ENCODE measurements around the gene TSPAN5. TPM values are rescaled to one million over a fixed set of nuclear protein-coding genes. Genes with fewer than 3 reads are reported as not detected.

Gene TSPAN5
- total and polyA plus RNA-seq, 2 of the 4 experiments (the other 2 are of a cell fraction): 64.8 to 79.6 TPM

GRCh38 chr4:98502031-98502430 lies 156.4 kb downstream of the TSPAN5 start:
- Histone ChIP-seq H4K91ac (ENCODE audit: insufficient read depth, low read depth, low read length) (no peak overlapping the region), H2BK15ac (ENCODE audit: low read depth, low read length) (no peak overlapping the region), H2BK120ac (ENCODE audit: low read depth, low read length) (no peak overlapping the region), H4K8ac (ENCODE audit: low read depth in 2 of 2, low read length in 2 of 2) (no peak overlapping the region), H3K27me3 (ENCODE audit: control insufficient read depth, insufficient read depth, low read length) (no peaks in the 10 kb centered on the region), H3K18ac (ENCODE audit: low read depth, low read length) (no peak overlapping the region), H3K27ac (ENCODE audit: insufficient read depth, low read length) (no peak overlapping the region), H3K9ac (ENCODE audit: low read depth, low read length) (no peak overlapping the region), H3K79me1 (ENCODE audit: low read depth in 1 of 2, low read length in 2 of 2) (peaks cover 30 to 48% of the 10 kb centered on the region in 2 experiments), H4K5ac (ENCODE audit: low read depth, low read length) (no peak overlapping the region), H2AK9ac (replicated peaks; ENCODE audit: low read depth, low read length, poor library complexity) (no peak overlapping the region), H3K14ac (replicated peaks; ENCODE audit: low read depth, low read length) (no peak overlapping the region), H3K4ac (ENCODE audit: low read depth, low read length) (no peak overlapping the region), H3K4me2 (ENCODE audit: low read depth, low read length) (no peak overlapping the region), H4K20me1 (ENCODE audit: insufficient read depth, low read length) (no peaks in the 10 kb centered on the region), H3K4me1 (ENCODE audit: control insufficient read depth, insufficient read depth, low read length) (peaks cover 3% of the 10 kb centered on the region), H3K56ac (ENCODE audit: extremely low read depth, insufficient read depth, low read length) (no peak overlapping the region), H2BK20ac (ENCODE audit: low read depth, low read length) (no peak overlapping the region), H2BK5ac (ENCODE audit: low read depth, low read length, poor library complexity, severe bottlenecking) (no peak overlapping the region), H3K23ac (ENCODE audit: low read depth, low read length) (no peak overlapping the region), H2AFZ (replicated peaks; ENCODE audit: low read length, poor library complexity) (no peak overlapping the region), H3K36me3 (ENCODE audit: control insufficient read depth, insufficient read depth, low read length) (peaks cover 21% of the 10 kb centered on the region), H3K9me1 (ENCODE audit: insufficient read depth, low read length) (no peaks in the 10 kb centered on the region; the same call in 1 of the 2 replicates), H3K4me3 (ENCODE audit: insufficient read depth, low read depth, low read length) (no peak overlapping the region), H3K9me3 (ENCODE audit: control insufficient read depth, insufficient read depth, low read length) (no peaks in the 10 kb centered on the region), H2AK5ac (ENCODE audit: low read depth, low read length) (no peak overlapping the region)
- TF ChIP-seq RFX5 (IDR thresholded peaks at IDR 0.05; ENCODE audit: low read depth, low read length): no peak
- no peak for TF ChIP-seq MAFK (IDR thresholded peaks at IDR 0.05; ENCODE audit: low read depth, low read length)
- no peak for TF ChIP-seq FOS (IDR thresholded peaks at IDR 0.05; ENCODE audit: low read depth, low read length)
- TF ChIP-seq CHD1 (IDR thresholded peaks at IDR 0.05; ENCODE audit: low read depth, low read length): no peak
- no peak for TF ChIP-seq USF2 (IDR thresholded peaks at IDR 0.05; ENCODE audit: low read depth, low read length)
- TF ChIP-seq CTCF (conservative IDR thresholded peaks at IDR 0.05; ENCODE audit: low read depth, low read length): no peak
- TF ChIP-seq NFE2L2 (IDR thresholded peaks at IDR 0.05; ENCODE audit: low read depth, low read length): no peak
- no peak for TF ChIP-seq ELK1 (IDR thresholded peaks at IDR 0.05; ENCODE audit: borderline replicate concordance, low read depth, low read length)
- no peak for TF ChIP-seq MXI1 (IDR thresholded peaks at IDR 0.05; ENCODE audit: borderline replicate concordance, low read depth, low read length)
- no peak for TF ChIP-seq POLR2A (IDR thresholded peaks at IDR 0.05; ENCODE audit: low read depth, low read length)
- TF ChIP-seq RAD21 (IDR thresholded peaks at IDR 0.05; ENCODE audit: low read length): no peak
- no peak for TF ChIP-seq SMC3 (IDR thresholded peaks at IDR 0.05; ENCODE audit: low read depth, low read length)
- TF ChIP-seq CEBPB (IDR thresholded peaks at IDR 0.05; ENCODE audit: low read depth, low read length): no peak
- no peak for TF ChIP-seq BHLHE40 (IDR thresholded peaks at IDR 0.05; ENCODE audit: low read depth, low read length)
- no peak for TF ChIP-seq RCOR1 (IDR thresholded peaks at IDR 0.05; ENCODE audit: insufficient replicate concordance, low read length)
- no peak for TF ChIP-seq MAZ (IDR thresholded peaks at IDR 0.05; ENCODE audit: borderline replicate concordance, low read depth, low read length)
- POLR2A ChIA-PET (ENCODE audit: unreplicated experiment): no interaction called here
- CTCF ChIA-PET: no interaction called here
- intact Hi-C loops (cut with micrococcal nuclease): no loop called here
- no peak for DNase-seq
- no peak for ATAC-seq (ENCODE audit: low read depth)
- dilution Hi-C loops (cut with HindIII; ENCODE audit: low sequenced_read_pairs, unreplicated experiment): no loop called here
- BruUV-seq (replicated peaks): no TSS peak
- WGBS, 2 experiments (ENCODE audit: extremely low coverage in 2 of 2, insufficient read length in 1 of 2): 75% methylated on average over 2 of the region's 2 CpGs; no CpG with 5 or more reads in 1 of the 2 experiments
- in situ Hi-C loops (cut with MboI; ENCODE audit: low sequenced_read_pairs): no loop called here

Measured in IMR-90 (cell line).